Suprapubic skin (tissue), 4 donors: ENCODE data around the gene NOX1. TPM values are rescaled to one million over a fixed set of nuclear protein-coding genes. Genes with fewer than 3 reads are reported as not detected.

Experiments used
- DNase-seq, 2 donors: peaks; one replicate each; pipeline ENCODE4 v3.0.0-alpha.2; 2019; ENCODE audit warnings: low spot score in 2 of 2
- H3K27ac ChIP-seq: fragments of 200-600 bp; sonication (generic); one replicate; pipeline ENCODE4 v1.5.1; 2019
- H3K27me3 ChIP-seq: fragments of 200-600 bp; sonication (generic); one replicate; pipeline ENCODE4 v1.5.1; 2019
- H3K36me3 ChIP-seq: fragments of 200-600 bp; sonication (generic); one replicate; pipeline ENCODE4 v1.5.1; 2019
- H3K4me1 ChIP-seq: fragments of 200-600 bp; sonication (generic); one replicate; pipeline ENCODE4 v1.5.1; 2019
- H3K4me3 ChIP-seq: fragments of 200-600 bp; sonication (generic); one replicate; pipeline ENCODE4 v1.5.1; 2019; ENCODE audit warnings: mild to moderate bottlenecking
- H3K9me3 ChIP-seq: fragments of 200-600 bp; sonication (generic); one replicate; pipeline ENCODE4 v1.5.1; 2019
- EP300 ChIP-seq: sonication (generic); formaldehyde crosslinking; IDR thresholded peaks from one replicate; pipeline ENCODE4 v1.6.1; 2017; ENCODE audit warnings: antibody characterized with exemption
- POLR2A ChIP-seq, 2 donors: fragments of 450-650 bp; IDR thresholded peaks; one replicate each; pipeline ENCODE4 v1.6.1; 2017; ENCODE audit warnings: antibody characterized with exemption in 2 of 2, mild to moderate bottlenecking in 2 of 2, moderate library complexity in 2 of 2
- POLR2AphosphoS5 ChIP-seq, 3 donors: sonication (generic); formaldehyde crosslinking; IDR thresholded peaks; one replicate each; pipeline ENCODE4 v1.6.1; 2017; ENCODE audit warnings: antibody characterized with exemption in 3 of 3
- WGBS: methylation state at CpG from one replicate; pipeline ENCODE4 v1.1.5; 2018; 5-methylcytosine and 5-hydroxymethylcytosine counted together
- total RNA-seq, 4 donors: library from RNA; depleted of rRNA; stranded (reverse); fragments of >200 nt; gene quantifications; one replicate each; pipeline ENCODE4 v1.1.0, GENCODE V29; 2016
- TF ChIP-seq, protein P1 (sequence below), 2 donors: fragments of 200-600 bp in 1 of 2; fragments of 450-650 bp in 1 of 2; sonication (generic) in 1 of 2; IDR thresholded peaks; one replicate each; pipeline ENCODE4 v1.5.1; 2016 to 2019; ENCODE audit warnings: antibody characterized with exemption in 2 of 2, mild to moderate bottlenecking in 1 of 2, moderate library complexity in 1 of 2

NOX1 gene
- 1 to 10 TPM in 1 of 4 donors, not detected in 3; 1.4 TPM for total RNA-seq

DNA sequence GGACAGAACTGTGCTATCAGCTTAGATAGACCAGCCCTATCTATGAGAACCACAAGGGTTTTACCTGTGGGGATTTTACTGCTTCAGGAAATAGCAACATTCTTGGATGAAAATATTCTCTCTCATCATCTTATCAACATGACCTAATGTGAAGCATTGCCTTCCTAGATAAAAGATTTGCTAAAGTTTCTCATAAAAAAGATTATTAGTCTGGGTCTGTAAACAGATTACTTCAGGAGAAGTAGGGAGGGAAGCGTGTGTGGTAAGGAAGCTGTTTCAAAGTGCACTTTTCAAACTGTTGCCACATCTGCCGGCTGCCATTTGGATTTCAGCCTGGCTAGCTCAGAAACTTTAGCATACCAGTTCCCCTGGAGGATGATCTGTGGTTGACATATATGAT lies at the start of gene NOX1:
NOX1 (minus strand) TSS at position 35 of the 400 bp plus-strand sequence. CDS start 220 bp downstream, outside the sequence.
- Histone ChIP-seq H3K27me3 (no peaks in the 10 kb centered on the region), H3K36me3 (no peaks in the 10 kb centered on the region), H3K4me3 (no peak within 1 kb of the TSS), H3K4me1 (no peaks in the 10 kb centered on the region), H3K9me3 (no peaks in the 10 kb centered on the region), H3K27ac (no peak within 1 kb of the TSS)
- DNase-seq = no peak
- no peak for TF ChIP-seq POLR2AphosphoS5 (IDR thresholded peaks at IDR 0.05)
- TF ChIP-seq POLR2A (IDR thresholded peaks at IDR 0.05) = no peak
- no peak for TF ChIP-seq EP300
- TF ChIP-seq, protein P1, sequence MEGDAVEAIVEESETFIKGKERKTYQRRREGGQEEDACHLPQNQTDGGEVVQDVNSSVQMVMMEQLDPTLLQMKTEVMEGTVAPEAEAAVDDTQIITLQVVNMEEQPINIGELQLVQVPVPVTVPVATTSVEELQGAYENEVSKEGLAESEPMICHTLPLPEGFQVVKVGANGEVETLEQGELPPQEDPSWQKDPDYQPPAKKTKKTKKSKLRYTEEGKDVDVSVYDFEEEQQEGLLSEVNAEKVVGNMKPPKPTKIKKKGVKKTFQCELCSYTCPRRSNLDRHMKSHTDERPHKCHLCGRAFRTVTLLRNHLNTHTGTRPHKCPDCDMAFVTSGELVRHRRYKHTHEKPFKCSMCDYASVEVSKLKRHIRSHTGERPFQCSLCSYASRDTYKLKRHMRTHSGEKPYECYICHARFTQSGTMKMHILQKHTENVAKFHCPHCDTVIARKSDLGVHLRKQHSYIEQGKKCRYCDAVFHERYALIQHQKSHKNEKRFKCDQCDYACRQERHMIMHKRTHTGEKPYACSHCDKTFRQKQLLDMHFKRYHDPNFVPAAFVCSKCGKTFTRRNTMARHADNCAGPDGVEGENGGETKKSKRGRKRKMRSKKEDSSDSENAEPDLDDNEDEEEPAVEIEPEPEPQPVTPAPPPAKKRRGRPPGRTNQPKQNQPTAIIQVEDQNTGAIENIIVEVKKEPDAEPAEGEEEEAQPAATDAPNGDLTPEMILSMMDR (IDR thresholded peaks at IDR 0.05) = no peak
- 50% methylated on average over 2 of the region's 2 CpGs for WGBS

- Histone ChIP-seq H3K4me3 (no peak overlapping the region), H3K27ac (no peak overlapping the region), H3K4me1 (no peaks in the 10 kb centered on the region), H3K9me3 (no peaks in the 10 kb centered on the region), H3K36me3 (no peaks in the 10 kb centered on the region), H3K27me3 (no peaks in the 10 kb centered on the region)
- TF ChIP-seq POLR2A (IDR thresholded peaks at IDR 0.05) (no peak), EP300 (no peak), POLR2AphosphoS5 (IDR thresholded peaks at IDR 0.05) (no peak)
- TF ChIP-seq, protein P1 (IDR thresholded peaks at IDR 0.05) = no peak
- no peak for DNase-seq
- 55% methylated on average over 2 of the region's 2 CpGs for WGBS
Observed at GRCh38 chrX:100915562-100915961, 41.4 kb upstream of the NOX1 start.

DNA sequence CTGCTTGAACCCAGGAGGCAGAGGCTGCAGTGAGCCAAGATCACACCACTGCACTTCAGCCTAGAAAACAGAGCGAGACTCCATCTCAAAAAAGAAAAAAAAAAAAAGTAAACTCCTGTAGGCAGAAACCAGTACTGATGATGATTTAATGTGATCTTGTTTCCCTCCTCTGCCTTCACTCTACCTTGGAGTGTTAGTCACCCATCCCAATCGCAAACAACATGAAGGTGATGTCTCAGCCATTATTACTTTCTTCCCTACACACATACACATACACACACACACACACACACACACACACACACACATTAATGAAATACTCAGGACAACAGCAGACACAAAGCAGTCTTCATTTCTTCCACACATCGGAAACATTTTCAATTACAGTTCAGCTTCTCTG lies 39.0 kb upstream of the NOX1 start:
- TF ChIP-seq POLR2AphosphoS5 (IDR thresholded peaks at IDR 0.05) = no peak
- TF ChIP-seq EP300 = no peak
- TF ChIP-seq POLR2A (IDR thresholded peaks at IDR 0.05) = no peak
- TF ChIP-seq, protein P1 (IDR thresholded peaks at IDR 0.05) = no peak
- Histone ChIP-seq H3K27me3 (no peaks in the 10 kb centered on the region), H3K36me3 (no peaks in the 10 kb centered on the region), H3K4me1 (no peaks in the 10 kb centered on the region), H3K9me3 (no peaks in the 10 kb centered on the region), H3K27ac (no peak overlapping the region), H3K4me3 (no peak overlapping the region)
- 83% methylated on average over 3 of the region's 3 CpGs for WGBS
- no peak for DNase-seq

DNA sequence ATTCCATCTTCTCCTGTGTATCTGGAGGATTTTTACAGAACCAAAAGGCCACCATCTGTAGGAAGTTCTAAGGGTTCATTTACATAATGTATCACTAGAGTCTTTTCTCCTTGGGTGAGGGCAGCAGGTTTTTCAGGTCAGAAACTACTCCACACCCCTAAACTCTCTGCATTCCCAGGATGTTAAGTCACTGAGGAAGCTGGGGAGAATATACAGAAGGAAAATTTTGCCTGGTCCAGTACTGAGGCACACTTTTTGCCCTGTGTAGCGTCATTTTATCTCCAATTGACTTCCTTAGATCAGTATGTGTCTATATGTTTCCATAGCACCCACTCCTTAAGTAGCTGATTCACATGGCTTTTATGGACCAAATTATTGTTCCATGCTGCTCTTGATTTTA lies 37.6 kb upstream of the NOX1 start:
- Histone ChIP-seq H3K4me3 (no peak overlapping the region), H3K27ac (no peak overlapping the region), H3K4me1 (no peaks in the 10 kb centered on the region), H3K9me3 (no peaks in the 10 kb centered on the region), H3K36me3 (no peaks in the 10 kb centered on the region), H3K27me3 (no peaks in the 10 kb centered on the region)
- 57% methylated on average over 1 of the region's 1 CpG for WGBS
- no peak for DNase-seq
- TF ChIP-seq POLR2AphosphoS5 (IDR thresholded peaks at IDR 0.05) (no peak), POLR2A (IDR thresholded peaks at IDR 0.05) (no peak), EP300 (no peak)
- TF ChIP-seq, protein P1 (IDR thresholded peaks at IDR 0.05) = no peak

DNA sequence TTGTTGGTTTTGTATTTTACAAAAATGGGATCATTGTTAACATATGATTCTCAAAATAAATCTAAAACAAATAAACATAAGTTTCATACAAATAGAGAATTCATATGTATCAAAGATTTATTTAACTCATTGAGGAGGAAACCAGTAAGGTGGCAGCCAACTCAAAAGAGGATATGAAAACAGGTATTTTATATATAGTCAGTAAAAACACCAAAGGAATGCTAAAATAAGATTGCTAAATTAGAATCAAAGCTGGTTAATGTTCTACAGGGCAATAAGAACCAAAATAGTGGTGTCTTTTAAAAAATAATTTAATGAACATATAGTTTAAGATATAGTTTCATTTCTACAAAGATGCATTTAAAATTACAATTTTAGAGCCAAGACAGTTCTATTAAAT lies 31.5 kb upstream of the NOX1 start:
- H3K27me3 ChIP-seq = no peaks in the 10 kb centered on the region
- H3K9me3 ChIP-seq = no peaks in the 10 kb centered on the region
- H3K36me3 ChIP-seq = no peaks in the 10 kb centered on the region
- H3K27ac ChIP-seq = no peak overlapping the region
- H3K4me3 ChIP-seq = no peak overlapping the region
- TF ChIP-seq, protein P1 (IDR thresholded peaks at IDR 0.05) = no peak
- TF ChIP-seq EP300 = no peak
- no peak for TF ChIP-seq POLR2AphosphoS5 (IDR thresholded peaks at IDR 0.05)
- TF ChIP-seq POLR2A (IDR thresholded peaks at IDR 0.05) = no peak
- no peaks in the 10 kb centered on the region for H3K4me1 ChIP-seq
- no peak for DNase-seq
